MM.1S (cell line): ENCODE measurements around the gene TMED8.

ENCODE experiments used
- DNase-seq: peaks from one replicate; pipeline ENCODE4 v3.0.0-alpha.2; 2015
- H2AFZ ChIP-seq: fragments of 300-600 bp; sonication (generic); 2 replicates; pipeline ENCODE4 v1.6.0; 2016; ENCODE audit warnings: antibody characterized with exemption, low read length
- H3F3A ChIP-seq: fragments of 300-600 bp; sonication (generic); 2 replicates; pipeline ENCODE4 v1.6.1; 2016; ENCODE audit warnings: mild to moderate bottlenecking, antibody characterized with exemption, low read length, moderate library complexity, mixed read lengths; ENCODE audit not compliant: insufficient read depth
- H3K27ac ChIP-seq: fragments of 300-600 bp; sonication (generic); 2 replicates; pipeline ENCODE4 v1.5.1; 2016; ENCODE audit warnings: mild to moderate bottlenecking, low read length
- H3K27me3 ChIP-seq: fragments of 300-600 bp; sonication (generic); replicated peaks from 2 replicates; pipeline ENCODE4 v1.6.0; 2016; ENCODE audit warnings: low read length; ENCODE audit not compliant: insufficient read depth
- H3K36me3 ChIP-seq: fragments of 300-600 bp; sonication (generic); replicated peaks from 2 replicates; pipeline ENCODE4 v1.6.1; 2016; ENCODE audit warnings: mild to moderate bottlenecking, low read length, mixed read lengths; ENCODE audit not compliant: insufficient read depth
- H3K4me1 ChIP-seq: fragments of 300-600 bp; sonication (generic); 2 replicates; pipeline ENCODE4 v1.6.1; 2016; ENCODE audit warnings: low read length, mixed read lengths
- H3K4me2 ChIP-seq: fragments of 300-600 bp; sonication (generic); 2 replicates; pipeline ENCODE4 v1.6.0; 2016; ENCODE audit warnings: low read depth, low read length
- H3K4me3 ChIP-seq: fragments of 300-600 bp; sonication (generic); 2 replicates; pipeline ENCODE4 v1.5.1; 2016; ENCODE audit warnings: low read length, mixed read lengths
- H3K79me2 ChIP-seq: fragments of 300-600 bp; sonication (generic); 2 replicates; pipeline ENCODE4 v1.6.1; 2016; ENCODE audit warnings: mixed run types, low read length, mixed read lengths
- H3K9ac ChIP-seq: fragments of 300-600 bp; sonication (generic); 2 replicates; pipeline ENCODE4 v1.6.1; 2016; ENCODE audit warnings: low read length, mixed read lengths
- H3K9me2 ChIP-seq: fragments of 300-600 bp; sonication (generic); replicated peaks from 2 replicates; pipeline ENCODE4 v1.6.1; 2016; ENCODE audit warnings: mild to moderate bottlenecking, low read length, mixed read lengths; ENCODE audit not compliant: insufficient read depth
- H3K9me3 ChIP-seq: fragments of 300-600 bp; sonication (generic); replicated peaks from 2 replicates; pipeline ENCODE4 v1.6.1; 2016; ENCODE audit warnings: mild to moderate bottlenecking, low read length, mixed read lengths; ENCODE audit not compliant: insufficient read depth
- H4K20me1 ChIP-seq: fragments of 300-600 bp; sonication (generic); 2 replicates; pipeline ENCODE4 v1.6.1; 2016; ENCODE audit warnings: mild to moderate bottlenecking, low read length, moderate library complexity, mixed read lengths; ENCODE audit not compliant: insufficient read depth
- CTCF ChIP-seq: fragments of 300-600 bp; sonication (generic); IDR thresholded peaks from 2 replicates; pipeline ENCODE4 v1.5.1; 2016; ENCODE audit warnings: antibody characterized with exemption, low read length, mixed read lengths
- EZH2 ChIP-seq: fragments of 300-600 bp; sonication (generic); optimal IDR thresholded peaks from 2 replicates; pipeline ENCODE3; 2017; ENCODE audit warnings: low read depth, mild to moderate bottlenecking, antibody characterized with exemption, low read length, mixed read lengths
- EZH2phosphoT487 ChIP-seq: fragments of 300-600 bp; sonication (generic); IDR thresholded peaks from 2 replicates; pipeline ENCODE4 v1.6.1; 2018; ENCODE audit warnings: antibody characterized with exemption, low read length

TMED8 gene

GRCh38 chr14:77327111-77327510 is 49.8 kb downstream of the TMED8 start:
- H3K9me2 ChIP-seq = no peaks in the 10 kb centered on the region
- H3K79me2 ChIP-seq = no peaks in the 10 kb centered on the region
- no peak overlapping the region for H3K9ac ChIP-seq
- peaks cover 5% of the 10 kb centered on the region; the same call in 1 of the 2 replicates for H3K4me1 ChIP-seq
- TF ChIP-seq EZH2phosphoT487 (no peak), EZH2 (no peak), CTCF (no peak)
- H4K20me1 ChIP-seq = no peaks in the 10 kb centered on the region
- H3K36me3 ChIP-seq = no peaks in the 10 kb centered on the region
- no peak overlapping the region for H3K4me2 ChIP-seq
- no peak overlapping the region for H3K27ac ChIP-seq
- no peaks in the 10 kb centered on the region for H3K9me3 ChIP-seq
- H2AFZ ChIP-seq = no peak overlapping the region
- H3K4me3 ChIP-seq = no peak overlapping the region
- no peaks in the 10 kb centered on the region for H3F3A ChIP-seq
- no peaks in the 10 kb centered on the region for H3K27me3 ChIP-seq
- no peak for DNase-seq

- Histone ChIP-seq H4K20me1 (no peaks in the 10 kb centered on the region), H3F3A (no peaks in the 10 kb centered on the region), H3K27ac (no peak overlapping the region), H3K9me3 (no peaks in the 10 kb centered on the region), H3K27me3 (no peaks in the 10 kb centered on the region), H3K4me1 (peaks cover 7% of the 10 kb centered on the region; the same call in 1 of the 2 replicates), H3K9ac (no peak overlapping the region), H3K79me2 (no peaks in the 10 kb centered on the region), H3K4me2 (no peak overlapping the region), H3K36me3 (no peaks in the 10 kb centered on the region), H3K4me3 (no peak overlapping the region), H2AFZ (no peak overlapping the region), H3K9me2 (no peaks in the 10 kb centered on the region)
- TF ChIP-seq EZH2phosphoT487 = no peak
- TF ChIP-seq EZH2 = no peak
- TF ChIP-seq CTCF = no peak
- no peak for DNase-seq
Observed at GRCh38 chr14:77325746-77326094, 51.2 kb downstream of the TMED8 start.

GRCh38 chr14:77324816-77325745 is 51.8 kb downstream of the TMED8 start:
- Histone ChIP-seq H3K4me2 (no peak overlapping the region), H3K27me3 (no peaks in the 10 kb centered on the region), H2AFZ (no peak overlapping the region), H4K20me1 (no peaks in the 10 kb centered on the region), H3K36me3 (no peaks in the 10 kb centered on the region), H3K9me2 (no peaks in the 10 kb centered on the region), H3K4me1 (peaks cover 7% of the 10 kb centered on the region; the same call in 1 of the 2 replicates), H3K9ac (no peak overlapping the region), H3K4me3 (no peak overlapping the region), H3K79me2 (no peaks in the 10 kb centered on the region), H3K27ac (no peak overlapping the region), H3K9me3 (no peaks in the 10 kb centered on the region), H3F3A (no peaks in the 10 kb centered on the region)
- TF ChIP-seq EZH2phosphoT487 = no peak
- TF ChIP-seq EZH2 = no peak
- no peak for DNase-seq

GRCh38 chr14:77324289-77324688 is 52.6 kb downstream of the TMED8 start:
- Histone ChIP-seq H3K4me1 (peaks cover 7% of the 10 kb centered on the region; the same call in 1 of the 2 replicates), H3K4me3 (no peak overlapping the region)

More at GRCh38 chr14:77324289-77324688, 52.6 kb downstream of the TMED8 start:
- Histone ChIP-seq H3K79me2 (peaks cover 3% of the 10 kb centered on the region), H3K9me3 (no peaks in the 10 kb centered on the region), H3K27me3 (no peaks in the 10 kb centered on the region), H3K9me2 (no peaks in the 10 kb centered on the region), H4K20me1 (no peaks in the 10 kb centered on the region), H3F3A (no peaks in the 10 kb centered on the region), H3K36me3 (no peaks in the 10 kb centered on the region), H2AFZ (no peak overlapping the region), H3K27ac (no peak overlapping the region), H3K4me2 (no peak overlapping the region), H3K9ac (no peak overlapping the region)
- TF ChIP-seq EZH2 = no peak
- TF ChIP-seq CTCF = no peak
- TF ChIP-seq EZH2phosphoT487 = no peak
- DNase-seq = no peak
